ENCODE data around the gene TUB.

TUB gene

GRCh38 chr11:8092587-8093424 lies 11.8 kb downstream of the TUB start:
- H3K4me3 ChIP-seq (ENCODE audit: low read depth, low read length), result no peak overlapping the region
- TF ChIP-seq CTCF (conservative IDR thresholded peaks at IDR 0.05; ENCODE audit: low read depth, low read length), result peak; percentile 88
- DNase-seq (ENCODE audit: low read depth), result peak; percentile 82

GRCh38 chr11:8093931-8094575 lies 13.0 kb downstream of the TUB start:
- no peak for TF ChIP-seq CTCF (conservative IDR thresholded peaks at IDR 0.05; ENCODE audit: low read depth, low read length)

GRCh38 chr11:8094656-8095055 lies 13.6 kb downstream of the TUB start:
- TF ChIP-seq CTCF (conservative IDR thresholded peaks at IDR 0.05; ENCODE audit: low read depth, low read length), result no peak
- no peak for DNase-seq (ENCODE audit: low read depth)
- no peak overlapping the region for H3K4me3 ChIP-seq (ENCODE audit: low read depth, low read length)

More at GRCh38 chr11:8093931-8094575, 13.0 kb downstream of the TUB start:
- no peak for DNase-seq (ENCODE audit: low read depth)
- no peak overlapping the region for H3K4me3 ChIP-seq (ENCODE audit: low read depth, low read length)

- DNase-seq (ENCODE audit: low read depth), result no peak
- H3K4me3 ChIP-seq (ENCODE audit: low read depth, low read length), result no peak overlapping the region
- no peak for TF ChIP-seq CTCF (conservative IDR thresholded peaks at IDR 0.05; ENCODE audit: low read depth, low read length)
These were observed 14.4 kb downstream of the TUB start for GRCh38 chr11:8095371-8095770.

- no peak for DNase-seq (ENCODE audit: low read depth)
- no peak for TF ChIP-seq CTCF (conservative IDR thresholded peaks at IDR 0.05; ENCODE audit: low read depth, low read length)
- no peak overlapping the region for H3K4me3 ChIP-seq (ENCODE audit: low read depth, low read length)
These were observed 15.0 kb downstream of the TUB start for GRCh38 chr11:8095806-8096522.

- no peak overlapping the region for H3K4me3 ChIP-seq (ENCODE audit: low read depth, low read length)
- DNase-seq (ENCODE audit: low read depth), result no peak
- TF ChIP-seq CTCF (conservative IDR thresholded peaks at IDR 0.05; ENCODE audit: low read depth, low read length), result no peak
These were observed 15.6 kb downstream of the TUB start for GRCh38 chr11:8096575-8096974.

Data from choroid plexus epithelial cell (primary cell).